ENCODE measurements around the gene CEND1.
A peak's percentile ranks its signal among the peaks of the same experiment; 100 is the strongest.

Gene CEND1

GRCh38 chr11:827146-827896 is 37.4 kb upstream of the CEND1 start:
- DNase-seq = peak; percentile 31

DNA sequence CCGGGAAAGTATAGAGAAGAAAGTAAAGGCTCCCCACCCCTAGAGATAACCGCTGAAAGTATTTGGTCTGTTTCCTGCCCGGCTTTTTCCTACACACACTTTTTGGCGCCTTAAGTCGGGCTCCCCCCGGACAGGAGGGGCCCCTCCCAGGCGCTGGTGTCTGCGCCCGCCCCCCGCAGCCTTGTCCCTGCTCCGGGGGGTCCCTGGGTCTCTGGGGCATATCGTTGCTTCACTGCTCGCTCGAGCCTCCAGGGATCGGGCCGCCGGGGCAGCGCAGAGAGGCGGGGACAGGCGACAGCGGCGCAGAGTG is 36.9 kb upstream of the CEND1 start:
- DNase-seq = no peak

DNA sequence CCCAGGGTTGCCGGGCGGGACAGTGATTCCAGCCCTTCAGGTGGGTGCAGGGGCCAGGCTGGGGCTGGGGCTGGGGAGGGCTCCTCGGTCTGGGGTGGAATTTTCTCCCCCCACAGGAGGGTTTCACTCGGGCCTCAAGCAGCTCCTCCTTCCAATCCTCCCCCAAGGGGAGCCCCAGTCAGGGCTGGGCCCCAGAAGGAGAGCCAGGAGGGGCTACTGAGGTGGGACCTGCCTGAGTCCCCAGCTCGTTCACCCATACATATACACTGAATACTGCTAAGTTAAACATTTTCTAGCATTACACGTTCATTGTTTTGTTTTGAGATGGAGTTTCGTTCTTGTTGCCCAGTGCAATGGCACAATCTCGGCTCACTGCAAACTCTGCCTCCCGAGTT is 36.3 kb upstream of the CEND1 start:
- no peak for DNase-seq

GRCh38 chr11:825366-826226 is 35.7 kb upstream of the CEND1 start:
- DNase-seq = no peak

DNA sequence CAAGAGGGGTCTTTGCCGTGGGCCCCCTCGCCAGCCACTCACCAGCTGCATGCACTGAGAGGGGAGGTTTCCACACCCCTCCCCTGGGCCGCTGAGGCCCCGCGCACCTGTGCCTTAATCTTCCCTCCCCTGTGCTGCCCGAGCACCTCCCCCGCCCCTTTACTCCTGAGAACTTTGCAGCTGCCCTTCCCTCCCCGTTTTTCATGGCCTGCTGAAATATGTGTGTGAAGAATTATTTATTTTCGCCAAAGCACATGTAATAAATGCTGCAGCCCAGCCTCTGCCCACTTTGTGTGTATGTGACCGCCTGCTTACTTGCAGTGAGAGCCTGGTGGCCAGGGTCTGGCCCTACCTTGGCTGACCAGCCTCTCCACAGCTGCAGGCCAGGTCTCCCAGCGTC is 35.1 kb upstream of the CEND1 start:
- DNase-seq = no peak

DNA sequence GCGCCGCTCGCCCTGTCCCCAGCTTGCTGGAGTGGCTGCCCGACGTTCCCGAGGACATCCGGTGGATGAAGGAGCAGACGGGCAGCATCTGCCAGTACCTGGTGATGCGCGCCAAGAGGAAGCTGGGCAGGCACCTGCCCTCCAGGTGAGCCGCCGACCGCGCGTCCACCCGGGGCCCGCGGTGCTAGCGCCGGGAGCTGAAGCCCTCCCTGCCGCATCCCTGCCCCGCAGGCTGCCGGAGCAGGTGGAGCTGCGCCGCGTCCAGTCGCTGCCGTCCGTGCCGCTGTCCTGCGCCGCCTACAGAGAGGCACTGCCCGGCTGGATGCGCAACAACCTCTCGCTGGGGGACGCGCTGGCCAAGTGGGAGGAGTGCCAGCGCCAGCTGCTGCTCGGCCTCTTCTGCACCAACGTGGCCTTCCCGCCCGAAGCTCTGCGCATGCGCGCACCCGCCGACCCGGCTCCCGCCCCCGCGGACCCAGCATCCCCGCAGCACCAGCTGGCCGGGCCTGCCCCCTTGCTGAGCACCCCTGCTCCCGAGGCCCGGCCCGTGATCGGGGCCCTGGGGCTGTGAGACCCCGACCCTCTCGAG is 34.5 kb upstream of the CEND1 start:
- DNase-seq = no peak

DNA sequence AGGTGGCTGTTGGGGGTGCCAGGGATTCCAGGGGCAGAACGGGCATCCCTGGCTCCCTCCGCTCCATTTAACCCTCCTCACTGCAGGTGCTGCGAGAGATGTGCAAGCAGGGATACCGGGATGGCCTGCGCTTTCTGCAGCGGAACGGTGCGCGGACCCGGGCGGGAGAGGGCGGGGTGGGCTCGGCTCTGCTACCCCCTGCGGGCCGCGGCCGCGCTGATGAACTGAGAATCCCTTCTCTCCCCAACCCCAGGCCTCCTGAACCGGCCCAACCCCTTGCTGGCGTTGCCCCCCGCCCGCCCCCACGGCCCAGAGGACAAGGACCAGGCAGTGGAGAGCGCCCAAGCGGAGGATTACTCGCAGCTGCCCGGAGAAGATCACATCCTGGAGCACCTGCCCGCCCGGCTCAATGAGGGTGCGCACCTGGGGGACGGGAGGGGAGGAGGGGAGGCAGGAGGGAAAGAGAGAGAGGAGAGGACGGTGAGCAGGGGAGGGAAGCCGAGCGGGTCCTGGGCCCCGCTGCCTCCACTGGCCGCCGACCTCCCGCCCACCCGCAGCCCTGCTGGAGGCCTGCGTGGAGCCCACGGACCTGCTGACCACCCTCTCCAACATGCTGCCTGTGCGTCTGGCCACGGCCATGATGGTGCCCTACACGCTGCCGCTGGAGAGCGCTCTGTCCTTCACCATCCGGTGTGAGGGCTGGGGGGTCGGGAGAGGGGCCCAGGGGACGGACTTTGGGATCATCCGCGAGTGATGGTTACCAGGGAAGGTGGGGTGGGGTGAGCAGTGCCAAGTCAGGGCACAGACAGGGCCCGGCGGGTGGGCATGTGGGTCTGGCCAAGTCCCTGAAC is 33.8 kb upstream of the CEND1 start:
- no peak for DNase-seq

- no peak for DNase-seq
Observed at GRCh38 chr11:821512-822371, 31.9 kb upstream of the CEND1 start.

DNA sequence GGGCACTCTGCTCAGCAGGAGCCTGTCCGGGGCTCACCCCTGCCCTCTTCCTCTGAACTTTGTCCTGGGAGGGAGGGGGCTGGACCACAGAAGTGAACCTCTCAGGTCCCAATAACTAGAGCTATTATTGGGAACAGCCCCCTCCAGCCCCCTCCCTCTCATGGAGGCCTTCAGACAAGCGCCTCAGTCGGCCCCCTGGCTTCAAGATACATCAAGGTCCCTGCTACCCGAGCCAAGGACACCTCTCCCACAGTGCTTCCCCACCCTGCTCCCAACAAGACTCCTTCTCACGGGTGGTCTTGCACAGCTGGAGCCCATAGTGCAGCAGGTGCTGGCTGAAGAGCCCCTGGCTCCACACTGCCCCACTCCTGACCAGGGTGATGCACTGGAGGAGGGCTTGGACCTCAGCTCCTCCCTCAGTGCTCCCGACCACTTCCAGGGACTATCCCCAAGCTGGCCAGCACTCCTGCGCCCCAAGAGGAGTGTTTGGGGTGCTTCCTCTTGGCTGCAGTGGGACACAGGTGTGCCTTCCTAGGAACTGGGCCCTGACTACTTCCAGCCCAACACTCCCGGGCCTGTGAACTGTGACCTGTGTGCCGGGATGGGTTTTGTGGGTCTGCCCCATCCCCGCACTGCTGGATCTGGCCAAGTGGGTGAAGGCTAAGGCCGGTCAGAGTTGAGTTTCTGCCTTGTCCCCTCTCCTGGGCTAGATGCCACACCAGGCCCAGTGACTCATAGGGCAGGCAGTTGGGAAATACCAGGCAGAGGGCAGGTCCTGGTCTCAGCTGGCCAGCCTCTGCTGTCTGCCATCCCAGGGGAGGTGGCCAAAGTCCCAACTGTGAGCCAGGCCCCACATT is 31.0 kb upstream of the CEND1 start:
- no peak for DNase-seq

GRCh38 chr11:819943-820649 is 30.2 kb upstream of the CEND1 start:
- peak; percentile 98 for DNase-seq

- peak; percentile 95 for DNase-seq
Observed at GRCh38 chr11:819129-819931, 29.4 kb upstream of the CEND1 start.

- no peak for DNase-seq
Observed at GRCh38 chr11:818396-819128, 28.7 kb upstream of the CEND1 start, which contains the start of gene PNPLA2. PNPLA2 (plus strand) TSS chr11:818914; CDS start chr11:819719, 805 bp downstream.

- DNase-seq = no peak
Observed at GRCh38 chr11:816433-816779, 26.5 kb upstream of the CEND1 start.

DNA sequence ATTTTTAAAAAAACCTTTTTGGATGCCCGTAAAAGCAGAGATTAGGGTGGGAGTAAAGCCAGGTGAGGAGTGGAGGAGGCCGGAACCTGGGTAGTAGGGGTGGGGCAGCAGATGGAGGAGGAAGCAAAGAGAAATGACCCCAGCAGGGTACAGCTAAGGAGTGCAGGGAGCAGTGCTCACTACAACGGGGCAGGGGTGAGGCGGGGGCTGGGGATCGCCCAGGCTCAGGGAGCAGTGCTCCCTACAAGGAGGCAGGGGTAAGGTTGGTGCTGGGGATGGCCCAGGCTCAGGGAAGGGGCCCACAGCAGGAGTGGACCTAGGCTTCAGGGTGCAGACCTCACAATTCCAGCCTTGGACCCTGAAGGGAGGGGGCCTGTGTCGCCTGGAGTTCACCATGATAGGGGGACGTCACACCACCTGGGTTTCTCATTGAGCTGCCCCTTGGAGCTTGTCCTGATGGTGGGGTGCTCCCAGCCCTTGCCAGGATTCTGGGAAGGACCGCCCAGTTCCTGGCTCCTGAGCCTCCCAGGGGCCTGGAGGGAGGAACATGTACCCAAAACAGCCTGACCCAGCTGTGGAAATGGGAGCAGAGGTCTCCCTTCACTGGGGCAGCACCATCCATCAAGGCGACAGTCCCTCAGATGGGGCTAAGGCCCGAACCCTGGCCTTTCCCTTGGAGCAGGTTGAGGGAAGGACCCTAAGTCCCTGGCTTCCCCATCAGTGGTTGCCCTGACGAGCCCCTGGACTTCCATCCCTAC is 26.0 kb upstream of the CEND1 start:
- no peak for DNase-seq

DNA sequence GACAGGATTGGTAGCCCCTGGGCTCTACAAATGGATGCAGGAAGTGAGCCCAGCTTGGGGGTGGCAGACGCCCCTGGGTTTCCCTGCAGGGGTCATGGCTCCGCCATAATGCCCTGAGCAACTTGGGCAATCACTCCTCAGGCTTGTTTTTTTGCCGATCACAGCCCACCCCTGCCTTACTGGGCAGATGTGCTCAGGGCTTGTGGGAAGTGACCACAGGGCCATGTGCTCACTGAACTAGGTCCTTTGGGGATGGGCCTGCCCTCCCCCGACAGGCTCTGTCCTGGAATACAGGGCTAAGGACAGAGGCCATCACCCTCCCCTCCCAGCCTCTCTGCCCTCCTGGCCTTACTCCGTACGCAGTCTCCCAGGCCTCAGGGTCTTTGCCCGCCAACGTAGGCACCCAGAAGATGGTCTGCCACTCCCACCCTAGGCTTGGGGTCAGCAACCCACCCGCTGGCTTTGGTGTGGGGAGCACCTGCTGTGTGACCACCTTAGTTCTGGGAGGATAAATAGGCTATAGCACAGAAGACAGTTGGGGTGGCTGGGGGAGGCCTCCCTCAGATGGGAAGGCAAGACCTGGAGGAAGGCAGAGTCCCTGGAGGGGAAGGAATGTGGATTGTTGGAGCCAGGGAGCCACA is 23.7 kb upstream of the CEND1 start:
- no peak for DNase-seq

GRCh38 chr11:813072-813455 is 23.2 kb upstream of the CEND1 start:
- DNase-seq = no peak

GRCh38 chr11:812390-812789 is 22.5 kb upstream of the CEND1 start:
- DNase-seq = no peak
